HG03060 (cell line): ENCODE results near the gene EPN3.

Source experiments
- ATAC-seq: cut with Tn5 transposase; IDR thresholded peaks from one replicate; pipeline ENCODE4 v1.9.1; 2021; ENCODE audit warnings: low read depth, moderate number of reproducible peaks; ENCODE audit not compliant: unreplicated experiment

EPN3 gene

GRCh38 chr17:50584749-50585148, 52.2 kb downstream of the EPN3 start:
- ATAC-seq: no peak

GRCh38 chr17:50585346-50585745, 52.8 kb downstream of the EPN3 start:
- ATAC-seq: no peak

- ATAC-seq: no peak
Measured at GRCh38 chr17:50585891-50586290, 53.4 kb downstream of the EPN3 start.

GRCh38 chr17:50586421-50587247, 54.1 kb downstream of the EPN3 start:
- no peak for ATAC-seq

GRCh38 chr17:50587571-50587970, 55.0 kb downstream of the EPN3 start:
- ATAC-seq: no peak

- ATAC-seq: no peak
Measured at GRCh38 chr17:50588391-50589049, 56.0 kb downstream of the EPN3 start.

- no peak for ATAC-seq
Measured at GRCh38 chr17:50589095-50589705, 56.7 kb downstream of the EPN3 start.

GRCh38 chr17:50590946-50591737, 58.6 kb downstream of the EPN3 start:
- ATAC-seq: no peak

- ATAC-seq: no peak
Measured at GRCh38 chr17:50593321-50593720, 60.8 kb downstream of the EPN3 start.
